Endodermal cell (in vitro differentiated cells): ENCODE results near the gene NIM1K. TPM values are rescaled to one million over a fixed set of nuclear protein-coding genes. Genes with fewer than 3 reads are reported as not detected.

Experiments used
- DNase-seq: peaks from one replicate; pipeline ENCODE4 v3.0.0-alpha.2; 2017
- H3K27ac ChIP-seq: 2 replicates; pipeline ENCODE4 v1.5.1; 2013; ENCODE audit warnings: mild to moderate bottlenecking, low read depth, low read length, moderate library complexity
- H3K27me3 ChIP-seq: 2 replicates; pipeline ENCODE4 v1.6.1; 2013; ENCODE audit warnings: mild to moderate bottlenecking, low read length, moderate library complexity; ENCODE audit not compliant: insufficient read depth, control insufficient read depth, poor library complexity, severe bottlenecking
- H3K36me3 ChIP-seq: 2 replicates; pipeline ENCODE4 v1.7.0; 2013; ENCODE audit warnings: mild to moderate bottlenecking, low read length, moderate library complexity; ENCODE audit not compliant: control insufficient read depth, insufficient read depth
- H3K4me1 ChIP-seq: one replicate; pipeline ENCODE4 v1.7.0; 2013; ENCODE audit warnings: low read length; ENCODE audit not compliant: control insufficient read depth, insufficient read depth
- H3K4me3 ChIP-seq: 2 replicates; pipeline ENCODE4 v1.5.1; 2013; ENCODE audit warnings: mild to moderate bottlenecking, low read length, moderate library complexity
- H3K9ac ChIP-seq: 2 replicates; pipeline ENCODE4 v1.6.1; 2013; ENCODE audit warnings: mild to moderate bottlenecking, low read length, moderate library complexity; ENCODE audit not compliant: poor library complexity, severe bottlenecking; ENCODE audit errors: extremely low read depth
- H3K9me3 ChIP-seq: 2 replicates; pipeline ENCODE4 v1.6.1; 2013; ENCODE audit warnings: mild to moderate bottlenecking, low read length, moderate library complexity; ENCODE audit not compliant: control insufficient read depth
- H3K27ac Mint-ChIP-seq: 2 replicates; pipeline ENCODE4 v1.8.0; 2020; ENCODE audit warnings: mixed read lengths
- H3K27me3 Mint-ChIP-seq: 2 replicates; pipeline ENCODE4 v1.8.0; 2021; ENCODE audit warnings: mild to moderate bottlenecking, mixed read lengths; ENCODE audit not compliant: insufficient read depth
- H3K36me3 Mint-ChIP-seq: 2 replicates; pipeline ENCODE4 v1.8.0; 2020; ENCODE audit warnings: low read depth, mixed read lengths
- H3K4me1 Mint-ChIP-seq: 2 replicates; pipeline ENCODE4 v1.8.0; 2020; ENCODE audit warnings: mixed read lengths
- H3K4me3 Mint-ChIP-seq: 2 replicates; pipeline ENCODE4 v1.8.0; 2020; ENCODE audit warnings: mild to moderate bottlenecking, moderate library complexity, mixed read lengths
- H3K9me3 Mint-ChIP-seq: 2 replicates; pipeline ENCODE4 v1.8.0; 2020; ENCODE audit warnings: mild to moderate bottlenecking, mixed read lengths
- CTCF ChIP-seq: fragments of 200-600 bp; sonication (generic); conservative IDR thresholded peaks from 2 replicates; pipeline ENCODE4 v1.5.0; 2021; ENCODE audit warnings: antibody characterized with exemption, mild to moderate bottlenecking
- WGBS, 2 experiments: methylation state at CpG; one replicate each; pipeline versions ENCODE4 v1.1.5 to v1.1.7; 2013; ENCODE audit warnings: missing lambda C conversion rate in 2 of 2, mixed read lengths in 1 of 2; ENCODE audit not compliant: insufficient coverage in 1 of 2, insufficient read length in 1 of 2; 5-methylcytosine and 5-hydroxymethylcytosine counted together
- total RNA-seq, 2 donors: library from RNA; stranded (reverse); fragmentation: NEBNext Ultra II Directional in 1 of 2; extraction: Animal tissue kit (Norgen Biotek cat#: 25700) in 1 of 2; gene quantifications; 2 replicates in 1 of 2; 3 replicates in 1 of 2; pipeline ENCODE4 v1.2.1, GENCODE V29; 2021

NIM1K gene
- total RNA-seq, 2 donors from 2014 or later, result not detected

- DNase-seq, result no peak
- no peak overlapping the region for H3K4me3 Mint-ChIP-seq
- H3K27ac ChIP-seq, result no peak overlapping the region
- no peaks in the 10 kb centered on the region for H3K27me3 ChIP-seq
- H3K9ac ChIP-seq, result no peak overlapping the region
- H3K9me3 ChIP-seq, result no peaks in the 10 kb centered on the region
- H3K4me1 Mint-ChIP-seq, result no peaks in the 10 kb centered on the region
- no peak for TF ChIP-seq CTCF
- no peaks in the 10 kb centered on the region for H3K9me3 Mint-ChIP-seq
- peaks cover 77% of the 10 kb centered on the region for H3K36me3 Mint-ChIP-seq
- 97 to 100% methylated on average over 1 to 2 of the region's 2 CpGs for WGBS, 2 experiments
- H3K27me3 Mint-ChIP-seq, result no peaks in the 10 kb centered on the region
- H3K4me1 ChIP-seq, result no peaks in the 10 kb centered on the region
- H3K36me3 ChIP-seq, result peaks cover 93% of the 10 kb centered on the region
- H3K27ac Mint-ChIP-seq, result no peak overlapping the region
- no peak overlapping the region for H3K4me3 ChIP-seq
Observed at GRCh38 chr5:43296835-43297234, 104.8 kb downstream of the NIM1K start.

DNA sequence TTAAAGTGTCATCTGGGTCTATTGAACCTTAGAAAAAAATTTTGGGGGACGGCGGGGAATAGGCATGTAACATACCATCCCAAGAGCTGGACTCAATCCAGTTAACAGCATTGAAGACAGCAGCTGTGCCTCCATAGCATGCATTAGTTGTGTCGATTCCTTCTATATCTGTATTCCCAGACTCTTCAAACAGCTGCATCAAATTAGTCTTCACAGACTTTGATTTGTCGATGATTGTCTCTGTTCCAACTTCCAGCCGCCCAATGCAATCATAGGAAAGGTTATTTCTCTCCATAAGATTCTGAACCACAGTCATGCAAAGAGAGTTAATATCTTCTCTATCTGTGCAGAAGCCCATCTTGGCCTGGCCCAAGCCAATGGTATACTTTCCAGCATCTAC is 106.4 kb downstream of the NIM1K start:
- WGBS, 2 experiments, result 95 to 96% methylated on average over 5 of the region's 5 CpGs
- Mint-ChIP-seq H3K27ac (no peak overlapping the region), H3K9me3 (no peaks in the 10 kb centered on the region)

DNA sequence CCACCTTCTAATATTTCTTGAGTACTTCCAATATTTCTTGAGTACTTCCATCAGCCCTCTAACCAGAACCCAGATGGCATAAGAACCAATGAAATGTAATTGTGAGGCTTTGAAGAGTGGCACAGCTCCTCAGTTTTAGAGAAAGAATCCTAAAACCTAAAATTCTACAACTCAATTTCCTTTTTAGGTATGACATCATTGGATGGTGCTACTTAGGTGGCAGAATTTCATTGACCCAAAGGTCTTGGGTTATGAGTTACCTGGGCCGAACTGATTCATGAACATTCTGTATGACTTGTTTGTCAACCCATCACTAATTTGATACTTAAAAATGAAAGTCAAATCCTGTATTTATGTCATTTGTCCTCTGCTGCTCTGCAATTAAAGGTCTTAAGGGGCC is 108.1 kb downstream of the NIM1K start:
- 80 to 100% methylated on average over 1 of the region's 1 CpG for WGBS, 2 experiments
- no peak for DNase-seq
- Mint-ChIP-seq H3K27me3 (no peaks in the 10 kb centered on the region), H3K4me1 (peaks cover 2% of the 10 kb centered on the region), H3K27ac (no peak overlapping the region), H3K36me3 (peaks cover 68% of the 10 kb centered on the region), H3K9me3 (no peaks in the 10 kb centered on the region), H3K4me3 (no peak overlapping the region)
- Histone ChIP-seq H3K9ac (no peak overlapping the region), H3K27me3 (no peaks in the 10 kb centered on the region), H3K36me3 (peaks cover 88% of the 10 kb centered on the region), H3K4me3 (no peak overlapping the region), H3K9me3 (no peaks in the 10 kb centered on the region), H3K4me1 (no peaks in the 10 kb centered on the region), H3K27ac (no peak overlapping the region)
- TF ChIP-seq CTCF, result no peak

More for the DNA sequence above, 106.4 kb downstream of the NIM1K start:
- Mint-ChIP-seq H3K4me3 (no peak overlapping the region), H3K4me1 (peaks cover under 1% of the 10 kb centered on the region), H3K27me3 (no peaks in the 10 kb centered on the region), H3K36me3 (peaks cover 74% of the 10 kb centered on the region)
- no peak for DNase-seq
- TF ChIP-seq CTCF, result no peak
- no peaks in the 10 kb centered on the region for H3K9me3 ChIP-seq
- no peaks in the 10 kb centered on the region for H3K27me3 ChIP-seq
- H3K36me3 ChIP-seq, result peaks cover 92% of the 10 kb centered on the region
- H3K4me1 ChIP-seq, result no peaks in the 10 kb centered on the region
- H3K4me3 ChIP-seq, result no peak overlapping the region
- no peak overlapping the region for H3K27ac ChIP-seq
- H3K9ac ChIP-seq, result no peak overlapping the region
